Nucleus accumbens (tissue), 56 donors: ENCODE measurements around the gene NCAPH2.
A peak's percentile ranks its signal among the peaks of the same experiment; 100 is the strongest.

Experiments used
- DNase-seq, 56 donors: peaks; one replicate each; lab custom pipeline; 2025; lab: John Stamatoyannopoulos, UW

NCAPH2 gene

GRCh38 chr22:50507991-50508884, at the start of gene NCAPH2:
NCAPH2 (plus strand) TSS chr22:50508224; CDS start chr22:50508338, 114 bp downstream.
- peak in 48 of 56 donors; percentile 66 to 100 (median 99) for DNase-seq

- no peak for DNase-seq
Measured at GRCh38 chr22:50459016-50459415, 49.0 kb upstream of the NCAPH2 start.

GRCh38 chr22:50459496-50460140, 48.4 kb upstream of the NCAPH2 start:
- DNase-seq = no peak

DNA sequence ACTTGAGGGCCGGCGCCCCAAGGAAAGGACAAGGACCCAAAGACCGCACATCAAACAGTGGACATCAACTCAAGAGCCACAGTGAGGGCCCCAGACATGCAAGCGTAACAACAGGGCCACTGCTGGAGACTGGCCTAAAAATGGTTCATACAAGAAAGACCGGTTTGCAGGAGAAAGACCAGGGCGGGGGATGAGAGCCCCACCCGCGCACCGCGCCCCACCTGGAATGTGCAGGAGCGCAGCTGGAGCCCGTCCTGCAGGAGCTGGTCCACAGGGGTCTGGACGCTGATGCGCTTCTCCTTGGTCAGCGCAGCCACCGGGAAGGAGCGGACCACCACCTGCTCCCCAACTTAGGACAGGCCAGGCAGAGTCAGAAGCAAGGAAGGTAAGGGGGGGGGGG, 47.1 kb upstream of the NCAPH2 start:
- DNase-seq = no peak

- DNase-seq = no peak
Measured at GRCh38 chr22:50461536-50461935, 46.5 kb upstream of the NCAPH2 start.

- no peak for DNase-seq
Measured at GRCh38 chr22:50461979-50462540, 46.0 kb upstream of the NCAPH2 start.

GRCh38 chr22:50463188-50463900, 44.7 kb upstream of the NCAPH2 start:
- no peak for DNase-seq

- DNase-seq = no peak
Measured at GRCh38 chr22:50464451-50464850, 43.6 kb upstream of the NCAPH2 start.

DNA sequence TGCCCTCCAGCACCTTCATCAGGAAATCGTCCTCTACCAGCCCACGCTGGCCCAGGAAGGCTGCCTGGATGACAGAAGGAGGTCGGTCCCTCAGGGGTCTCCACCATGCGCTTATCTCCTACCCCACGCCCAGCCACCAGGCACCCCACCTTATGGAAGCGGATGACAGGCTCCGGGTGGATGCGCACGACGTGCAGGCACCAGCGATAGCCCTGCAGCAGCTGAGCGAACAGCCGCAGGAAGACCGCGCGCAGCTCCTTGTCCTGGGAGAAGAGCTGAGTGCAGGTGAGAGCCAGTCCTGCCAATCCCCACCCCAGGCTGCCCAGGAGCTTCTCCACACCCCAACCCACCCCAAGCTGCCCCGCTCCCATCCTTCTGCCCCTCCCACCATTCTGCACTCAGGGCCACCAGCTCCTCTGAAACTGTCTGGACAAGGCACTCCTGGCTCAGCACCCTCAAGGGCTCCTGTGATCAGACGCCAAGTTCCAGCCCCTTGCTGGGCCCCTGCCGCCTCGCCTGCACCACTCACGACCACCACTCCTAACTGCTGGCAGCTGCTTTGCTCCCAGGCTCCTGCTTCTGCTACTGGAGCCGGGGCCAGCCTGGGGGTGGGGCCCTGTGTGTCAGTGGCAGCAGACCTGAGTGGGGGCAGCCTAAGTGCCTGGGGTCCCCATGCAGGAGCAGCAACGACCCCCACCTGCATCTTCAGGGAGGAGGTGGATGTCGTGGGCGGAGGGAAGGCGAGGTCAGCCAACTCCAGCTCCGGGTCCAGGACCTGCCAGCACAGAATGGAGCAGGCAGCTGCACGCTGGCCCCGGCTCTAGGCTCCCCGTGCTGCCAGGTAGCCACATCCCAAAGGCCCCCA, 42.7 kb upstream of the NCAPH2 start:
- no peak for DNase-seq

DNA sequence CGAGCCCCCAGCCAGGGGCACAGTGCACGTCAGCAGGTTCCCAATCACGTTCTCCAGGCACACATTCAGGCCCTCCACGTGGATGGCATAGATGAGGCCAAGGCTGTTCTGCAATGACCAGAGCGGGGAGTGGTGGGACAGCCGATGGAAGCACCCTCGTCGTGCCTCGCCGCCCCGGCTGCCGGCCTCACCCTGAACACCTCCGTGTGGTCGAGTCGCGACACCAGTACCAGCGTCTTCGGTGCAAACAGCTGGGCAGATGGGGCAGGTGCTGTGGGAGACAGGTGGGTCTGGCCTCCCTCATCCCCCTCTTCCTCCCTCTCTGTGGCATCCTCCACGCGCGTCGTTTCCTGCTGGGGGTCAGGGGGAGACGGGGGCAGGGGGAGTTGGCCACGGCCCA, 40.7 kb upstream of the NCAPH2 start:
- no peak for DNase-seq

DNA sequence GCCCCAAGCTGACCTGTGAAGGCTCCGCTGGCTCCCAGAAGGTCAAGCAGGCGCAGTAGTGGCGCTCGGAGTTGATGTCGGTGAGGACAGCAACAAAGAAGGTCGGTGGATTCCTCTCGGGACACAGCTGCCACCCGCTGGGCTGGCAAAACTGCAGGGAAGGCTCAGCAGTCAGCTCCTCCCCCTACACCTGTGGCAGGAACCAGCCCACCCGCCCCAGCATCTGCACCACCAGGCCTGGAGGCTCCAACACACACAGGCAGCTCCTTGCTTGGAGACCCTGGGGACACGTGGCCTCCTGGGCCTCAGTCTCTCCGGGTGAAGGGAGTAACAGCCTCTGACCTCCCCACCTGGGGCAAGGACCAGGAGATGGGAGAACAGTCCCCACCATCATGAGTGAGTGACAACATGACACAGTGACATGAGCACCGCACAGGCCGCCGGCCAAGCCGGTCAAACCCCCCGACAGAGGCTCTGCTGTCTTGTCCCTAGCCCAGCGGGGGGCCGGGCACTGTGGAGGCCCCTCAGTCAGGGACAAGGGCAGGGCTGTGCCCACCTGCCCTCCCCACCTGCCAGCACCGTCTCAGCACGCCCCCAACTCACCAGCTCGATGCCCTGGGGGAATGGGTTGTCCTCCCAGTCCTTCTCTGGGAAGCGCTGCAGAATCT, 40.1 kb upstream of the NCAPH2 start:
- DNase-seq = no peak

GRCh38 chr22:50468626-50469025, 39.4 kb upstream of the NCAPH2 start:
- DNase-seq = no peak

- peak in 8 of 56 donors; percentile 3 to 46 (median 27) for DNase-seq
Measured at GRCh38 chr22:50469377-50470305, 38.4 kb upstream of the NCAPH2 start.

- no peak for DNase-seq
Measured at GRCh38 chr22:50470491-50470890, 37.5 kb upstream of the NCAPH2 start.

GRCh38 chr22:50471197-50471847, 36.7 kb upstream of the NCAPH2 start:
- peak in 46 of 56 donors; percentile 9 to 81 (median 52) for DNase-seq

GRCh38 chr22:50471962-50472361, 36.1 kb upstream of the NCAPH2 start:
- DNase-seq = no peak

GRCh38 chr22:50473088-50473487, 34.9 kb upstream of the NCAPH2 start:
- DNase-seq = no peak
